H9 (cell line): Measurements from ENCODE around the gene PDE4B. TPM values are rescaled to one million over a fixed set of nuclear protein-coding genes. Genes with fewer than 3 reads are reported as not detected.

Source experiments
- DNase-seq: peaks from one replicate; pipeline ENCODE4 v3.0.0-alpha.2; 2017
- H2AFZ ChIP-seq: one replicate; pipeline ENCODE4 v1.6.1; 2013; ENCODE audit warnings: mild to moderate bottlenecking, low read length, control low read depth, moderate library complexity
- H2AK5ac ChIP-seq: 2 replicates; pipeline ENCODE4 v1.6.1; 2013; ENCODE audit warnings: low read length, control low read depth, mixed read lengths; ENCODE audit not compliant: insufficient read length
- H2BK120ac ChIP-seq: one replicate; pipeline ENCODE4 v1.6.1; 2013; ENCODE audit warnings: low read depth, mild to moderate bottlenecking, low read length, control low read depth, inconsistent platforms; ENCODE audit not compliant: poor library complexity, severe bottlenecking
- H2BK12ac ChIP-seq: 2 replicates; pipeline ENCODE4 v1.6.1; 2013; ENCODE audit warnings: low read length, control low read depth, mixed read lengths, low read depth; ENCODE audit not compliant: insufficient read length
- H2BK15ac ChIP-seq: 2 replicates; pipeline ENCODE4 v1.6.1; 2013; ENCODE audit warnings: low read depth, low read length, control low read depth
- H2BK20ac ChIP-seq: one replicate; pipeline ENCODE4 v1.6.1; 2013; ENCODE audit warnings: low read depth, mild to moderate bottlenecking, low read length, control low read depth, inconsistent platforms; ENCODE audit not compliant: poor library complexity, severe bottlenecking
- H2BK5ac ChIP-seq: 2 replicates; pipeline ENCODE4 v1.6.1; 2013; ENCODE audit warnings: low read length, control low read depth, mixed read lengths; ENCODE audit not compliant: insufficient read length
- H3K14ac ChIP-seq: 2 replicates; pipeline ENCODE4 v1.6.1; 2013; ENCODE audit warnings: low read length, control low read depth; ENCODE audit not compliant: insufficient read depth
- H3K18ac ChIP-seq: 2 replicates; pipeline ENCODE4 v1.6.1; 2013; ENCODE audit warnings: low read depth, mild to moderate bottlenecking, mixed read lengths, low read length, control low read depth; ENCODE audit not compliant: insufficient read length
- H3K23ac ChIP-seq: 2 replicates; pipeline ENCODE4 v1.6.1; 2013; ENCODE audit warnings: low read length, control low read depth, mixed read lengths, low read depth; ENCODE audit not compliant: insufficient read length
- H3K23me2 ChIP-seq: 2 replicates; pipeline ENCODE4 v1.6.1; 2013; ENCODE audit warnings: low read depth, mild to moderate bottlenecking, mixed read lengths, low read length, control low read depth; ENCODE audit not compliant: insufficient read length, poor library complexity, severe bottlenecking
- H3K27ac ChIP-seq: 2 replicates; pipeline ENCODE4 v1.5.1; 2013; ENCODE audit warnings: low read length, control low read depth, mixed read lengths, low read depth; ENCODE audit not compliant: insufficient read length
- H3K27me3 ChIP-seq: 2 replicates; pipeline ENCODE4 v1.6.1; 2013; ENCODE audit warnings: low read length, control low read depth, inconsistent platforms; ENCODE audit not compliant: insufficient read depth
- H3K4ac ChIP-seq: 2 replicates; pipeline ENCODE4 v1.6.1; 2013; ENCODE audit warnings: low read depth, mild to moderate bottlenecking, control low read depth, inconsistent platforms, low read length, moderate library complexity
- H3K4me1 ChIP-seq: 2 replicates; pipeline ENCODE4 v1.6.1; 2013; ENCODE audit warnings: low read length, control low read depth, inconsistent platforms; ENCODE audit not compliant: insufficient read depth
- H3K4me2 ChIP-seq: 2 replicates; pipeline ENCODE4 v1.6.1; 2013; ENCODE audit warnings: low read length, control low read depth, mixed read lengths; ENCODE audit not compliant: insufficient read length, insufficient read depth
- H3K56ac ChIP-seq: 2 replicates; pipeline ENCODE4 v1.6.1; 2013; ENCODE audit warnings: low read depth, mild to moderate bottlenecking, mixed read lengths, low read length, control low read depth; ENCODE audit not compliant: insufficient read length
- H3K79me1 ChIP-seq: 2 replicates; pipeline ENCODE4 v1.6.1; 2013; ENCODE audit warnings: low read depth, mild to moderate bottlenecking, moderate library complexity, low read length, control low read depth, inconsistent platforms; ENCODE audit not compliant: insufficient read depth, poor library complexity, severe bottlenecking
- H3K79me2 ChIP-seq: 2 replicates; pipeline ENCODE4 v1.6.1; 2013; ENCODE audit warnings: low read length, control low read depth, inconsistent platforms; ENCODE audit not compliant: insufficient read depth
- H3K9ac ChIP-seq: 2 replicates; pipeline ENCODE4 v1.6.1; 2013; ENCODE audit warnings: low read length, control low read depth, mixed read lengths; ENCODE audit not compliant: insufficient read length; ENCODE audit errors: extremely low read depth
- H3K9me3 ChIP-seq: one replicate; pipeline ENCODE4 v1.6.1; 2013; ENCODE audit warnings: low read depth, low read length, inconsistent platforms; ENCODE audit not compliant: control insufficient read depth
- H3T11ph ChIP-seq: one replicate; pipeline ENCODE4 v1.6.1; 2013; ENCODE audit warnings: mild to moderate bottlenecking, low read length, control low read depth, inconsistent platforms
- H4K20me1 ChIP-seq: one replicate; pipeline ENCODE4 v1.6.1; 2013; ENCODE audit not compliant: control insufficient read depth, insufficient read length, insufficient read depth
- H4K5ac ChIP-seq: 2 replicates; pipeline ENCODE4 v1.6.1; 2013; ENCODE audit warnings: low read depth, mild to moderate bottlenecking, mixed read lengths, low read length, control low read depth; ENCODE audit not compliant: insufficient read length
- H4K8ac ChIP-seq: replicated peaks from 2 replicates; pipeline ENCODE4 v1.6.1; 2013; ENCODE audit warnings: low read length, control low read depth, mixed read lengths, low read depth; ENCODE audit not compliant: insufficient read length
- H4K91ac ChIP-seq: 2 replicates; pipeline ENCODE4 v1.6.1; 2013; ENCODE audit warnings: low read depth, mild to moderate bottlenecking, moderate library complexity, mixed read lengths, low read length, control low read depth; ENCODE audit not compliant: insufficient read length
- H3K27ac Mint-ChIP-seq, 3 experiments: 2 replicates in 2 of 3; 3 replicates in 1 of 3; pipeline ENCODE4 v1.8.0; 2020 to 2021; ENCODE audit warnings: mixed read lengths in 3 of 3, mild to moderate bottlenecking in 1 of 3, moderate library complexity in 1 of 3
- H3K27me3 Mint-ChIP-seq: 2 replicates; pipeline ENCODE4 v1.8.0; 2021; ENCODE audit warnings: low read depth, mild to moderate bottlenecking, moderate library complexity, mixed read lengths
- H3K36me3 Mint-ChIP-seq, 3 experiments: 2 replicates in 2 of 3; 3 replicates in 1 of 3; pipeline ENCODE4 v1.8.0; 2020 to 2021; ENCODE audit warnings: low read depth in 3 of 3, mixed read lengths in 3 of 3; ENCODE audit not compliant: insufficient read depth in 1 of 3
- H3K4me1 Mint-ChIP-seq, 2 experiments: 2 replicates each; pipeline ENCODE4 v1.8.0; 2020; ENCODE audit warnings: mixed read lengths in 2 of 2
- H3K4me3 Mint-ChIP-seq, 2 experiments: 2 replicates in 1 of 2; 3 replicates in 1 of 2; pipeline ENCODE4 v1.8.0; 2020 to 2021; ENCODE audit warnings: mild to moderate bottlenecking in 2 of 2, mixed read lengths in 2 of 2, moderate library complexity in 1 of 2
- H3K9me3 Mint-ChIP-seq, 2 experiments: 2 replicates in 1 of 2; 3 replicates in 1 of 2; pipeline ENCODE4 v1.8.0; 2020; ENCODE audit warnings: mild to moderate bottlenecking in 2 of 2, mixed read lengths in 2 of 2, moderate library complexity in 1 of 2
- WGBS: extraction: QIAGEN DNeasy Blood & Tissue Kit; methylation state at CpG from one replicate; pipeline ENCODE4 v1.1.7; 2013; ENCODE audit warnings: missing lambda C conversion rate, low lambda C conversion rate, mixed read lengths; ENCODE audit not compliant: insufficient read length; ENCODE audit errors: extremely low coverage; 5-methylcytosine and 5-hydroxymethylcytosine counted together
- total RNA-seq: library from RNA; stranded (reverse); gene quantifications from 2 replicates; pipeline ENCODE4 v1.2.1, GENCODE V29; 2021
- TF ChIP-seq, protein P1 (sequence below): fragments of 200-600 bp; sonication (generic); conservative IDR thresholded peaks from 3 replicates; pipeline ENCODE4 v1.8.0; 2021; ENCODE audit warnings: antibody characterized with exemption, mild to moderate bottlenecking

Gene PDE4B
- total RNA-seq, 1 experiment from 2014 or later, result 19.8 TPM

DNA sequence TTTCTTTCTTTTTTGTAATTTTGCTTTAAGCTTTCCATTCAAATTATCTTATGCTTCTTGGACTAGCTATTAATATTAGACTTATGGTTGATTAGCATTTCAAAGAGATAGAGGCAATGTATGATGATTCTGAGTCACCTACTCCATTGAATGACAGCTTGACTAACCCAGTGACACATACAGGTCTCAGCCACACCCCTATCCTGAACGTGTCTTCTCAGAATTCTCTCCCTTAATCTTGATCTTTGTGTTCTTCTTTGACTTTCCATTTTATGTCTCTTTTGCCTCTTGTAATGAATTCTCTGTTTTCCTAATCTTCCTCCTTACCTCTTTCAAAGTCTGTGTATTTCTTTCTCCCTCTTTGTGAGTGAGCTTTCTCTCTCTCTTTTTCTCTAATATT is 241.1 kb downstream of the PDE4B start:
- no peak overlapping the region for H3K4ac ChIP-seq
- H3T11ph ChIP-seq, result no peak overlapping the region
- no peaks in the 10 kb centered on the region for H3K4me1 ChIP-seq
- Mint-ChIP-seq H3K9me3 (peaks cover 5 to 6% of the 10 kb centered on the region in 2 experiments; a peak in 2 of 5 replicates), H3K27ac (no peak overlapping the region), H3K4me1 (peaks cover 5 to 7% of the 10 kb centered on the region in 2 experiments; a peak in 3 of 4 replicates), H3K4me3 (no peak overlapping the region), H3K36me3 (no peaks in the 10 kb centered on the region), H3K27me3 (peaks cover 4% of the 10 kb centered on the region; the same call in 1 of the 2 replicates)
- H2AFZ ChIP-seq, result no peak overlapping the region
- WGBS, result no CpG with 5 or more reads among the region's 1 CpG
- no peaks in the 10 kb centered on the region for H3K23me2 ChIP-seq
- no peak overlapping the region for H2BK20ac ChIP-seq
- no peak overlapping the region for H4K5ac ChIP-seq
- H2AK5ac ChIP-seq, result no peak overlapping the region
- H3K9me3 ChIP-seq, result no peaks in the 10 kb centered on the region
- no peak overlapping the region for H3K18ac ChIP-seq
- no peak overlapping the region for H2BK15ac ChIP-seq
- no peak overlapping the region for H2BK120ac ChIP-seq
- H4K8ac ChIP-seq, result no peak overlapping the region
- no peak overlapping the region for H4K91ac ChIP-seq
- H3K4me2 ChIP-seq, result no peak overlapping the region
- no peak overlapping the region for H3K9ac ChIP-seq
- no peak overlapping the region for H3K23ac ChIP-seq
- no peak overlapping the region for H3K56ac ChIP-seq
- H3K79me2 ChIP-seq, result no peaks in the 10 kb centered on the region
- no peak for DNase-seq
- H4K20me1 ChIP-seq, result no peaks in the 10 kb centered on the region
- H2BK12ac ChIP-seq, result no peak overlapping the region
- H3K14ac ChIP-seq, result no peak overlapping the region
- no peaks in the 10 kb centered on the region for H3K27me3 ChIP-seq
- H2BK5ac ChIP-seq, result no peak overlapping the region
- no peaks in the 10 kb centered on the region for H3K79me1 ChIP-seq
- no peak overlapping the region for H3K27ac ChIP-seq
- TF ChIP-seq, protein P1, sequence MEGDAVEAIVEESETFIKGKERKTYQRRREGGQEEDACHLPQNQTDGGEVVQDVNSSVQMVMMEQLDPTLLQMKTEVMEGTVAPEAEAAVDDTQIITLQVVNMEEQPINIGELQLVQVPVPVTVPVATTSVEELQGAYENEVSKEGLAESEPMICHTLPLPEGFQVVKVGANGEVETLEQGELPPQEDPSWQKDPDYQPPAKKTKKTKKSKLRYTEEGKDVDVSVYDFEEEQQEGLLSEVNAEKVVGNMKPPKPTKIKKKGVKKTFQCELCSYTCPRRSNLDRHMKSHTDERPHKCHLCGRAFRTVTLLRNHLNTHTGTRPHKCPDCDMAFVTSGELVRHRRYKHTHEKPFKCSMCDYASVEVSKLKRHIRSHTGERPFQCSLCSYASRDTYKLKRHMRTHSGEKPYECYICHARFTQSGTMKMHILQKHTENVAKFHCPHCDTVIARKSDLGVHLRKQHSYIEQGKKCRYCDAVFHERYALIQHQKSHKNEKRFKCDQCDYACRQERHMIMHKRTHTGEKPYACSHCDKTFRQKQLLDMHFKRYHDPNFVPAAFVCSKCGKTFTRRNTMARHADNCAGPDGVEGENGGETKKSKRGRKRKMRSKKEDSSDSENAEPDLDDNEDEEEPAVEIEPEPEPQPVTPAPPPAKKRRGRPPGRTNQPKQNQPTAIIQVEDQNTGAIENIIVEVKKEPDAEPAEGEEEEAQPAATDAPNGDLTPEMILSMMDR, result no peak
